Measurements from ENCODE around the gene DHX30. TPM values are rescaled to one million over a fixed set of nuclear protein-coding genes. Genes with fewer than 3 reads are reported as not detected.

DHX30 gene
- total and polyA plus RNA-seq, 2 donors (not counting 1 experiment from before 2014, with no cell fraction given), result 27.4 to 47.1 TPM

DNA sequence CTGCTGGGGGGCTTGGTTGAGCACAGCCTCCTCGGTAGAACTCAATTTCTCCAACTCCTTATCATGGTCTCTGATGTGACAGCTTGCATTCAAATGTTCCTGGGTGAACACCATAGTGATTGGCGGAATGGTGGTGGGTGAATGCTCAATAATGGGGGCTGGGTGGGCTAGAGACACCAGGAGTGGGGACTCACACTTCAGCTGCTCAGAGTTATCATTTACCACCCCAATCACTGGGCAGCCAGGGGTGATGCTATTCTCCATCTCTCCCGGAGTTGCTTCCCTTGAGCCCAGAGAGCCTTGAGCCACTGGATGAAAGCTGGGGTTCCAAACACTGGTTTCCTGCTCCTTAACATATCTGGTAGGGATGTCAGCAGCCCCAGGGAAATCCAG lies 88.7 kb downstream of the DHX30 start:
- TF ChIP-seq EZH2 (IDR thresholded peaks at IDR 0.05; ENCODE audit: low read length, missing control alignments), result no peak
- TF ChIP-seq, protein P1, sequence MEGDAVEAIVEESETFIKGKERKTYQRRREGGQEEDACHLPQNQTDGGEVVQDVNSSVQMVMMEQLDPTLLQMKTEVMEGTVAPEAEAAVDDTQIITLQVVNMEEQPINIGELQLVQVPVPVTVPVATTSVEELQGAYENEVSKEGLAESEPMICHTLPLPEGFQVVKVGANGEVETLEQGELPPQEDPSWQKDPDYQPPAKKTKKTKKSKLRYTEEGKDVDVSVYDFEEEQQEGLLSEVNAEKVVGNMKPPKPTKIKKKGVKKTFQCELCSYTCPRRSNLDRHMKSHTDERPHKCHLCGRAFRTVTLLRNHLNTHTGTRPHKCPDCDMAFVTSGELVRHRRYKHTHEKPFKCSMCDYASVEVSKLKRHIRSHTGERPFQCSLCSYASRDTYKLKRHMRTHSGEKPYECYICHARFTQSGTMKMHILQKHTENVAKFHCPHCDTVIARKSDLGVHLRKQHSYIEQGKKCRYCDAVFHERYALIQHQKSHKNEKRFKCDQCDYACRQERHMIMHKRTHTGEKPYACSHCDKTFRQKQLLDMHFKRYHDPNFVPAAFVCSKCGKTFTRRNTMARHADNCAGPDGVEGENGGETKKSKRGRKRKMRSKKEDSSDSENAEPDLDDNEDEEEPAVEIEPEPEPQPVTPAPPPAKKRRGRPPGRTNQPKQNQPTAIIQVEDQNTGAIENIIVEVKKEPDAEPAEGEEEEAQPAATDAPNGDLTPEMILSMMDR (conservative IDR thresholded peaks at IDR 0.05 in 1 of 2, IDR thresholded peaks at IDR 0.05 in 1 of 2; ENCODE audit: low read depth in 1 of 2, low read length in 2 of 2), result no peak
- Histone ChIP-seq H3K27me3 (ENCODE audit: control insufficient read depth, insufficient read depth, low read length) (no peaks in the 10 kb centered on the region), H4K20me1 (ENCODE audit: control insufficient read depth, extremely low read depth, insufficient read depth, low read length) (no peaks in the 10 kb centered on the region), H3K4me2 (ENCODE audit: extremely low read depth, insufficient read depth, low read length) (no peak overlapping the region), H3K27ac (ENCODE audit: insufficient read depth, low read length) (no peak overlapping the region), H3K9ac (ENCODE audit: insufficient read depth, low read length) (no peak overlapping the region), H3K79me2 (ENCODE audit: control insufficient read depth, insufficient read depth, low read length) (no peaks in the 10 kb centered on the region), H3K36me3 (ENCODE audit: control insufficient read depth, insufficient read depth, low read length) (no peaks in the 10 kb centered on the region), H3K9me3 (ENCODE audit: control insufficient read depth, insufficient read depth, low read depth, low read length) (no peaks in the 10 kb centered on the region), H3K4me1 (ENCODE audit: control insufficient read depth, extremely low read depth, insufficient read depth, low read length) (no peaks in the 10 kb centered on the region), H3K4me3 (replicated peaks in 1 of 4; ENCODE audit: control extremely low read depth in 1 of 4, insufficient read depth in 1 of 4, low read depth in 3 of 4, low read length in 4 of 4) (no peak overlapping the region), H2AFZ (ENCODE audit: low read length) (no peak overlapping the region)
- DNase-seq (ENCODE audit: low read depth in 2 of 2), result no peak

DNA sequence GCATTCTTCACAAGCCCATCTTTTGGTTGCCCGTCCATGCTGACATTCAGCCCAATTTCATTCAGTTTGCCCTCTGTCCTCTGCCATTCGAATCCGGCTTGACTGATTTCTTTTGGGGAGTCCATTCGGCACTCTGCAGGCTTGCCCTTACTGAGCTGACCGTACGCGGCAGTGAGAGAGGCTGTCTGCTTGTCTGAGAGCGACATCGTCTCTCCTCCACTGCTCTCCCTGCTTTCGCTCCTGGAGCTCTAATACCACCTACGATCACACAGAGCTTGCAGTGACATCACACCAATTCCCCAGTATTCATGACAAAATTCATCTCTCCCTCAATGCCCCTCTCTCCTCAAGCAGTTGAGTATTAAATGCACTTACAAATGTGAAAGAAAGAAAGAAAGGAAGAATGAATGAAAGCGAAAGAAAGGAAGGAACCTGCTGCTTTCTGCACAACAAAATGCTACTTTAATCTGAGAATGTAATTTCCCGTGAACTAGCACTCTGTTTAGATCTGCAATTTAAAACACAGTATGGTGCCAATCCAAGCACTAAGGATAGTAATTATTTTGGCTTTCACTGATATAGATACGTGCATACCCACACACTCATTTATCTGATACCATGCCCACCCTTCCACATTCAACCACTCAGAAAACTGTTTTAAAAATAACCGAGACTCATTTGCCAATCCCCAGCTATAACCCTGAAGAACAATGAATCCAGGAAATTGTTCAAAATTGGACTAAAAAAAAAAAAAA lies 89.5 kb downstream of the DHX30 start:
- H3K79me2 ChIP-seq (ENCODE audit: control insufficient read depth, insufficient read depth, low read length), result no peaks in the 10 kb centered on the region
- H3K4me3 ChIP-seq (replicated peaks in 1 of 4; ENCODE audit: control extremely low read depth in 1 of 4, insufficient read depth in 1 of 4, low read depth in 3 of 4, low read length in 4 of 4), result no peak overlapping the region
- no peaks in the 10 kb centered on the region for H3K9me3 ChIP-seq (ENCODE audit: control insufficient read depth, insufficient read depth, low read depth, low read length)
- no peak overlapping the region for H3K4me2 ChIP-seq (ENCODE audit: extremely low read depth, insufficient read depth, low read length)
- no peaks in the 10 kb centered on the region for H3K4me1 ChIP-seq (ENCODE audit: control insufficient read depth, extremely low read depth, insufficient read depth, low read length)
- H3K9ac ChIP-seq (ENCODE audit: insufficient read depth, low read length), result no peak overlapping the region
- no peaks in the 10 kb centered on the region for H4K20me1 ChIP-seq (ENCODE audit: control insufficient read depth, extremely low read depth, insufficient read depth, low read length)
- H2AFZ ChIP-seq (ENCODE audit: low read length), result no peak overlapping the region
- H3K27me3 ChIP-seq (ENCODE audit: control insufficient read depth, insufficient read depth, low read length), result no peaks in the 10 kb centered on the region
- TF ChIP-seq, protein P1 (conservative IDR thresholded peaks at IDR 0.05 in 1 of 2, IDR thresholded peaks at IDR 0.05 in 1 of 2; ENCODE audit: low read depth in 1 of 2, low read length in 2 of 2), result no peak
- TF ChIP-seq EZH2 (IDR thresholded peaks at IDR 0.05; ENCODE audit: low read length, missing control alignments), result no peak
- H3K36me3 ChIP-seq (ENCODE audit: control insufficient read depth, insufficient read depth, low read length), result no peaks in the 10 kb centered on the region
- DNase-seq (ENCODE audit: low read depth in 2 of 2), result no peak
- H3K27ac ChIP-seq (ENCODE audit: insufficient read depth, low read length), result no peak overlapping the region

DNA sequence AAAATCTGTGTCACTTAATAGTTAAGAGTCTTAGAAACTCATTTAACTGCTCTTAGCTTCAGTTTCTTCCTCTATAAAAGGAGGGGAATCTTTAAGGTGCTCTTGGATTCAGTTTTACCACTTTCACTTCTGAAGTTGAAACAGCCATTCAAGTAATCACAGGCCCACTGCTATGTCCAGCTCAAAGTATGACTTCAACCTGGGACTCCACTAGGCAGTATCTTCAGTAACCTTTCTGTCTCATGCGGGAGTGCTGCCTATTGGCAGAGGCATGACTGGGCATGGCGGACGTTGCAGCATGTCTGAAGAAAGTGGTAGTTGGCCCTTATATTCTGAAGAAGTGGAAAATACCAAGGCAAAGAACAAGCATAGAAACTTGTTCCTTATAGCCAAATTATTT lies 92.3 kb downstream of the DHX30 start:
- Histone ChIP-seq H3K79me2 (ENCODE audit: control insufficient read depth, insufficient read depth, low read length) (no peaks in the 10 kb centered on the region), H3K4me1 (ENCODE audit: control insufficient read depth, extremely low read depth, insufficient read depth, low read length) (no peaks in the 10 kb centered on the region), H3K27ac (ENCODE audit: insufficient read depth, low read length) (no peak overlapping the region), H2AFZ (ENCODE audit: low read length) (no peak overlapping the region), H3K27me3 (ENCODE audit: control insufficient read depth, insufficient read depth, low read length) (no peaks in the 10 kb centered on the region), H3K9ac (ENCODE audit: insufficient read depth, low read length) (no peak overlapping the region), H3K36me3 (ENCODE audit: control insufficient read depth, insufficient read depth, low read length) (no peaks in the 10 kb centered on the region), H3K4me2 (ENCODE audit: extremely low read depth, insufficient read depth, low read length) (no peak overlapping the region), H3K4me3 (replicated peaks in 1 of 4; ENCODE audit: control extremely low read depth in 1 of 4, insufficient read depth in 1 of 4, low read depth in 3 of 4, low read length in 4 of 4) (no peak overlapping the region), H4K20me1 (ENCODE audit: control insufficient read depth, extremely low read depth, insufficient read depth, low read length) (no peaks in the 10 kb centered on the region), H3K9me3 (ENCODE audit: control insufficient read depth, insufficient read depth, low read depth, low read length) (no peaks in the 10 kb centered on the region)
- no peak for DNase-seq (ENCODE audit: low read depth in 2 of 2)
- TF ChIP-seq EZH2 (IDR thresholded peaks at IDR 0.05; ENCODE audit: low read length, missing control alignments), result no peak
- TF ChIP-seq, protein P1 (conservative IDR thresholded peaks at IDR 0.05 in 1 of 2, IDR thresholded peaks at IDR 0.05 in 1 of 2; ENCODE audit: low read depth in 1 of 2, low read length in 2 of 2), result no peak

All from fibroblast of lung (primary cell).